Lung (tissue), 12 donors: Measurements from ENCODE around the gene NDUFAF8. TPM values are rescaled to one million over a fixed set of nuclear protein-coding genes. Genes with fewer than 3 reads are reported as not detected.

Experiments
- ATAC-seq: fragments of 200-7000 bp; cut with Tn5 transposase; one replicate; pipeline ENCODE4 v1.9.1; 2020; ENCODE audit warnings: moderate number of reproducible peaks; ENCODE audit not compliant: insufficient read depth, low FRiP score
- DNase-seq, 3 donors: peaks; one replicate each; pipeline ENCODE4 v3.0.0-alpha.2; 2013 to 2017
- H3K27ac ChIP-seq, 2 donors: one replicate each; pipeline ENCODE4 v1.5.1; 2013; ENCODE audit warnings: mild to moderate bottlenecking in 2 of 2, moderate library complexity in 2 of 2, control low read depth in 1 of 2, inconsistent platforms in 1 of 2, low read depth in 1 of 2, low read length in 1 of 2
- H3K27me3 ChIP-seq, 3 donors: one replicate each; pipeline ENCODE4 v1.5.1; 2013; ENCODE audit warnings: low read length in 2 of 3; ENCODE audit not compliant: control insufficient read depth in 3 of 3, insufficient read depth in 3 of 3
- H3K36me3 ChIP-seq, 4 donors: one replicate each; pipeline ENCODE4 v1.5.1; 2013; ENCODE audit warnings: low read length in 4 of 4, mild to moderate bottlenecking in 1 of 4, moderate library complexity in 1 of 4; ENCODE audit not compliant: control insufficient read depth in 4 of 4, insufficient read depth in 4 of 4
- H3K4me1 ChIP-seq, 5 donors: one replicate each; pipeline ENCODE4 v1.5.1; 2013; ENCODE audit warnings: low read length in 5 of 5, mild to moderate bottlenecking in 2 of 5, moderate library complexity in 1 of 5; ENCODE audit not compliant: control insufficient read depth in 5 of 5, insufficient read depth in 5 of 5
- H3K4me3 ChIP-seq: one replicate; pipeline ENCODE4 v1.5.1; 2013; ENCODE audit warnings: mild to moderate bottlenecking, control low read depth, moderate library complexity
- H3K9ac ChIP-seq, 2 donors: one replicate each; pipeline ENCODE4 v1.5.1; 2013; ENCODE audit warnings: low read length in 2 of 2, control low read depth in 1 of 2; ENCODE audit not compliant: insufficient read depth in 1 of 2
- H3K9me3 ChIP-seq, 4 donors: one replicate each; pipeline ENCODE4 v1.5.1; 2013; ENCODE audit warnings: low read length in 3 of 4, mild to moderate bottlenecking in 1 of 4, moderate library complexity in 1 of 4; ENCODE audit not compliant: control insufficient read depth in 4 of 4, insufficient read depth in 3 of 4
- WGBS, 2 donors: extraction: QIAGEN DNeasy Blood & Tissue Kit; methylation state at CpG; one replicate each; pipeline ENCODE4 v1.1.7; 2013; 5-methylcytosine and 5-hydroxymethylcytosine counted together
- polyA plus RNA-seq, 2 donors: library from polyadenylated mRNA; stranded (reverse); fragments of 200-250 nt; gene quantifications; one replicate each; pipeline ENCODE4 v1.2.1, GENCODE V29; 2013
- total RNA-seq, 2 donors: library from RNA; depleted of rRNA in 1 of 2; stranded (reverse); fragments of >200 nt in 1 of 2; gene quantifications; one replicate each; pipeline ENCODE4 v1.2.1, GENCODE V29; 2014 to 2021
- TF ChIP-seq, protein P1 (sequence below): IDR thresholded peaks from 2 replicates; pipeline ENCODE4 v1.5.1; 2012; ENCODE audit warnings: mild to moderate bottlenecking; ENCODE audit errors: control extremely low read depth, extremely low read depth
- donor health status: control.
- donor health status: control.
- donor health status: Bipolar disorder and iron deficiency.
- donor health status: healthy.
- donor health status: DM: yes; HTN: yes; CAD: no.

The NDUFAF8 gene
- total and polyA plus RNA-seq, 4 donors, result 12.7 to 51.1 (median 29.9) TPM

DNA sequence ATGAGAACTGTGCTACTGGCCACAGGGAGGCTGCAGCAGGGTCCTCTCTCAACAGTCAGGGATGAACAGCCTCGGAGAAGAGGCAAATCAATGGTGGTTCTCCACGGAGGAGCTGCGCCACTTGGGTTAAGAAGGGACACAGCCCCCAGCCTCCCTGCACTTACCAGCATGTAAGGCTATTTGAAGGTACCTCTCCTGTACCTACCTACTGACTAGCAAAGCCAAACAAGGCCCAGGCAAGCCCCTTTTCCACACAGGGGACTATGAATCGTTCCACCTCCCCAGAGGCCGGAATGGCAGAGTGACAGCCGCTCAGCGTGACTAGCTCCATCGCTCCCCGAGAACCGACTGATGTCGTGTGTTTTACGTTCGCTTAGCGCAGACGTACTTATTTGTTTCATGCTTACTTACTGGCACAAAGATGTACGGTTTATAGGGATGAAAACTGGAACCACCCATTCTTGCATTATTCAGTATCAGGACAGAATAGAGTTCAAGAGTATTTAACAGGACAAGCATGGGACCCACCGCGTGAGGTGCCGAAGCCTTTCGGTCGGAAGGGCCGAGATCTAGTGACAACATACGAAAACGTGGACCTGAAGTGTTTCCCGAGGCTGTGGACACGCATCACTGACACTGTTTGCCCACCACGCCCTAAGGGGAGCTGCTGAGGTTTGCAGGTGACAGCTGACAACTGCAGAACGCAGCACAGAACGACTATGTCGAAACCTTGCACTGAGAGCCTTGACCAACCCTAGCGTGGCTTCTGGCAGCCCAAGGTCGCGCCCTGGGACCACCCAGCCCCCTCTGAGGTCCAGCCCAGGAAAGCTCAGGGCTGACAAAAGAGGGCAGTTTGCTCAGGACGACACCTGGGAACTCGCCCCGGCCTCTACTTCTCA is 1.3 kb upstream of the NDUFAF8 start:
- ATAC-seq (no peak), DNase-seq (no peak)
- peak overlapping the region; percentile 87 for H3K4me3 ChIP-seq
- peak overlapping the region in 1 of 2 donors; percentile 16 for H3K9ac ChIP-seq
- H3K9me3 ChIP-seq, result no peaks in the 10 kb centered on the region
- no peaks in the 10 kb centered on the region for H3K27me3 ChIP-seq
- H3K36me3 ChIP-seq, result peaks cover 0 to 31% (median 0%) of the 10 kb centered on the region in 4 donors
- no peak overlapping the region for H3K27ac ChIP-seq
- peaks cover 0 to 19% (median 9%) of the 10 kb centered on the region in 5 donors for H3K4me1 ChIP-seq
- TF ChIP-seq, protein P1, sequence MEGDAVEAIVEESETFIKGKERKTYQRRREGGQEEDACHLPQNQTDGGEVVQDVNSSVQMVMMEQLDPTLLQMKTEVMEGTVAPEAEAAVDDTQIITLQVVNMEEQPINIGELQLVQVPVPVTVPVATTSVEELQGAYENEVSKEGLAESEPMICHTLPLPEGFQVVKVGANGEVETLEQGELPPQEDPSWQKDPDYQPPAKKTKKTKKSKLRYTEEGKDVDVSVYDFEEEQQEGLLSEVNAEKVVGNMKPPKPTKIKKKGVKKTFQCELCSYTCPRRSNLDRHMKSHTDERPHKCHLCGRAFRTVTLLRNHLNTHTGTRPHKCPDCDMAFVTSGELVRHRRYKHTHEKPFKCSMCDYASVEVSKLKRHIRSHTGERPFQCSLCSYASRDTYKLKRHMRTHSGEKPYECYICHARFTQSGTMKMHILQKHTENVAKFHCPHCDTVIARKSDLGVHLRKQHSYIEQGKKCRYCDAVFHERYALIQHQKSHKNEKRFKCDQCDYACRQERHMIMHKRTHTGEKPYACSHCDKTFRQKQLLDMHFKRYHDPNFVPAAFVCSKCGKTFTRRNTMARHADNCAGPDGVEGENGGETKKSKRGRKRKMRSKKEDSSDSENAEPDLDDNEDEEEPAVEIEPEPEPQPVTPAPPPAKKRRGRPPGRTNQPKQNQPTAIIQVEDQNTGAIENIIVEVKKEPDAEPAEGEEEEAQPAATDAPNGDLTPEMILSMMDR, result no peak
- WGBS, 2 donors, result 53 to 63% methylated on average over 36 of the region's 36 CpGs

DNA sequence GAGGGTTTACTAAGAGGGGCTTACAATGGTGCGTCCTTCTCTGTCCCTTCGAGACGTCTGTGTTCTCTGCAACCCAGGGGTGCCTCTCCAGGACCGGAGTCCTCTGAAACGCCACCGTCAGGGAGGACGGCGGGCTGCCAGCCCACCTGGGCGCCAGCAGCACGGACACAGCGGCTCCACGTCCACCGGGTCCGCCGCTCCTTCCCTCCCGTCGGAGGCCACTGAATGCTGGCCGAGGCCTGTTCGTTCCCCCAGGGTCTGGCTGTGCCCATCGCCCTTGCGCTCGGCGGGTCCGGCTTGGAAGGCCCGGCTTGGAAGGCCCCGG is 666 bp upstream of the NDUFAF8 start:
- TF ChIP-seq, protein P1, result no peak
- no peaks in the 10 kb centered on the region for H3K9me3 ChIP-seq
- WGBS, 2 donors, result 0 to 1% methylated on average over 21 to 26 of the region's 26 CpGs
- peaks cover 0 to 19% (median 9%) of the 10 kb centered on the region in 5 donors for H3K4me1 ChIP-seq
- no peak for DNase-seq
- peak overlapping the region; percentile 87 for H3K4me3 ChIP-seq
- H3K27me3 ChIP-seq, result no peaks in the 10 kb centered on the region
- peak overlapping the region; percentile 54 to 63 for H3K27ac ChIP-seq
- no peak for ATAC-seq
- H3K9ac ChIP-seq, result peak overlapping the region in 1 of 2 donors; percentile 16
- peaks cover 0 to 25% (median 0%) of the 10 kb centered on the region in 4 donors for H3K36me3 ChIP-seq

DNA sequence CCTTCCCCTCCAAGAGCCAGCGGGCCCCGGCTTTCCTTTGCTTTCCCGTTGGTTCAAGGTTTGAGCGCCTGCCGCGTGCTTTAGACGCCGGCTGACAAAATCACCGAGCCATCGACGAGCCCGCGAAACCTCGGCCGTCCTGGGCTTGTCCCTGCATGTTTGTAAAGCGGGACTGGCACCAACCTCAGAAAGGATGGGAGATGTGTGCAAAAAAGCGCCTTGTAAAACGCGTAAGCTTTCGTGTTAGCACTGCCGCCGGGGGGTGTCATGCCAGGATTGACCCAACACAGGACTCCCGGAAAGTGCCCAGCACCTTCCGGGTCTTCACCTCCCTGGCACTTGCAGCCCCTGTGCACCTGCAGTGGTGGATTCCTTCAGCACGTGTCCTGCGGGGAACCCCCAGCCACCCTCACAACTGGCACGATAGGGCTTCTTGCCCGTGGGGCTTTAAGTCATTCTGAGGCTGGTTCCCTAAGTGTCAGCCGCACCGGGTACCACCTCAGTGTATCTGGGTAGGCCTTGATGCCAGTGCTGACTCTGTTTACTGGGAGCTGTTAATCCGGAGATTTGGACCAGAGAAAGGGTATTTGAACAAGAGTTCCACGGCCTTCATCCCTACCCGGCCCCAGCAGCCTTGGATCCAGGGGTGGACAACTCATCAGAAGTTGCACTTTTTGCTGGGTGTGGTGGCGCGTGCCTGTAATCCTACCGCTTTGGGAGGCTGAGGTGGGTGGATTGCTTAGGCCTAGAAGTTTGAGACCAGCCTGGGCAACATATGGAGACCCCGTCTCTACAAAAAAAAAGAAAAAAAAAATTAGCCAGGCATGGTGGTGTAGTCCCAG is 817 bp downstream of the NDUFAF8 start:
- H3K9ac ChIP-seq, result no peak overlapping the region
- TF ChIP-seq, protein P1, result no peak
- peaks cover 0 to 19% (median 9%) of the 10 kb centered on the region in 5 donors for H3K4me1 ChIP-seq
- H3K27me3 ChIP-seq, result no peaks in the 10 kb centered on the region
- no peak for ATAC-seq
- no peaks in the 10 kb centered on the region for H3K9me3 ChIP-seq
- H3K36me3 ChIP-seq, result peaks cover 0 to 17% (median 0%) of the 10 kb centered on the region in 4 donors
- no peak for DNase-seq
- peak overlapping the region; percentile 75 to 76 for H3K27ac ChIP-seq
- WGBS, 2 donors, result 18 to 19% methylated on average over 37 of the region's 37 CpGs
- peak overlapping the region; percentile 96 for H3K4me3 ChIP-seq
